Caco-2 (cell line): ENCODE results near the gene NKX1-1. TPM values are rescaled to one million over a fixed set of nuclear protein-coding genes. Genes with fewer than 3 reads are reported as not detected.

Experiments
- BruUV-seq: library from RNA; stranded (reverse); fragments of 400-500 nt; replicated peaks from 2 replicates; lab custom pipeline; 2021; lab: Mats Ljungman, UMichigan
- CTCF ChIA-PET: fragments of 300-600 bp; sonication (Branson Sonifier 250); formaldehyde crosslinking; loops from one replicate; lab custom pipeline; 2022; ENCODE audit warnings: antibody characterized with exemption; lab: Charles Lee
- POLR2A ChIA-PET: fragments of 300-600 bp; sonication (Branson Sonifier 250); formaldehyde crosslinking; loops from one replicate; lab custom pipeline; 2022; ENCODE audit warnings: antibody characterized with exemption; lab: Charles Lee
- DNase-seq, 2 experiments: peaks; one replicate each; pipeline versions ENCODE4 v3.0.0 to v3.0.0-alpha.2; 2020 to 2022
- H3K27me3 ChIP-seq: replicated peaks from 2 replicates; pipeline ENCODE4 v1.6.0; 2011; ENCODE audit warnings: low read length; ENCODE audit not compliant: control insufficient read depth, insufficient read depth
- H3K36me3 ChIP-seq: 2 replicates; pipeline ENCODE4 v1.5.1; 2011; ENCODE audit warnings: low read length; ENCODE audit not compliant: control insufficient read depth, insufficient read depth
- H3K4me1 ChIP-seq: fragments of 250-450 bp; sonication (Bioruptor Pico); 2 replicates; pipeline ENCODE4 v1.5.1; 2020; ENCODE audit warnings: mild to moderate bottlenecking
- H3K4me3 ChIP-seq: 2 replicates; pipeline ENCODE4 v1.5.1; 2011; ENCODE audit warnings: low read depth, mild to moderate bottlenecking, control low read depth, low read length
- H3K9me3 ChIP-seq: fragments of 250-450 bp; sonication (Bioruptor Pico); 2 replicates; pipeline ENCODE4 v1.5.1; 2020; ENCODE audit warnings: mild to moderate bottlenecking, moderate library complexity
- H3K27ac Mint-ChIP-seq: one replicate; pipeline ENCODE4 v1.8.0; 2022; ENCODE audit warnings: mixed read lengths; ENCODE audit not compliant: unreplicated experiment
- H3K27me3 Mint-ChIP-seq: one replicate; pipeline ENCODE4 v1.8.0; 2022; ENCODE audit warnings: mixed read lengths; ENCODE audit not compliant: insufficient read depth, unreplicated experiment
- H3K36me3 Mint-ChIP-seq: one replicate; pipeline ENCODE4 v1.8.0; 2022; ENCODE audit warnings: mild to moderate bottlenecking, mixed read lengths; ENCODE audit not compliant: insufficient read depth, unreplicated experiment
- H3K4me1 Mint-ChIP-seq: one replicate; pipeline ENCODE4 v1.8.0; 2022; ENCODE audit warnings: low read depth, mixed read lengths; ENCODE audit not compliant: unreplicated experiment
- H3K4me3 Mint-ChIP-seq: one replicate; pipeline ENCODE4 v1.8.0; 2022; ENCODE audit warnings: mild to moderate bottlenecking, moderate library complexity, mixed read lengths; ENCODE audit not compliant: unreplicated experiment
- H3K9me3 Mint-ChIP-seq: one replicate; pipeline ENCODE4 v1.8.0; 2022; ENCODE audit warnings: mixed read lengths; ENCODE audit not compliant: unreplicated experiment
- CTCF ChIP-seq, 2 experiments: fragments of 200-600 bp in 1 of 2; IDR thresholded peaks; 1 replicate in 1 of 2; 2 replicates in 1 of 2; pipeline versions ENCODE4 v1.5.1 to v1.8.0; 2011 to 2022; ENCODE audit warnings: antibody characterized with exemption in 1 of 2, control low read depth in 1 of 2, inconsistent platforms in 1 of 2, low read depth in 1 of 2, low read length in 1 of 2, mild to moderate bottlenecking in 1 of 2, moderate library complexity in 1 of 2; ENCODE audit not compliant: insufficient read depth in 1 of 2, severe bottlenecking in 1 of 2, unreplicated experiment in 1 of 2
- intact Hi-C: fragments of 100-400 bp; cut with micrococcal nuclease; formaldehyde crosslinking; loops from one replicate; pipeline ENCODE4 v1.10.0; 2022; ENCODE audit not compliant: unreplicated experiment
- total RNA-seq: library from RNA; stranded (reverse); gene quantifications from 2 replicates; pipeline ENCODE4 v1.2.3, GENCODE V29; 2022

The NKX1-1 gene
- total RNA-seq, 1 experiment from 2014 or later = not detected

GRCh38 chr4:1399508-1400190 is 6.6 kb downstream of the NKX1-1 start:
- Mint-ChIP-seq H3K4me3 (no peak overlapping the region), H3K36me3 (peaks cover 10% of the 10 kb centered on the region), H3K9me3 (no peaks in the 10 kb centered on the region), H3K4me1 (no peaks in the 10 kb centered on the region), H3K27ac (no peak overlapping the region), H3K27me3 (no peaks in the 10 kb centered on the region)
- no peaks in the 10 kb centered on the region; the same call in 1 of the 2 replicates for H3K9me3 ChIP-seq
- H3K36me3 ChIP-seq = no peaks in the 10 kb centered on the region
- no peak for TF ChIP-seq CTCF (IDR thresholded peaks at IDR 0.05; ENCODE audit: insufficient read depth in 1 of 2, low read depth in 1 of 2, low read length in 1 of 2, severe bottlenecking in 1 of 2, unreplicated experiment in 1 of 2)
- no peak for DNase-seq
- H3K27me3 ChIP-seq = no peaks in the 10 kb centered on the region
- ChIA-PET POLR2A (no interaction called here), CTCF (no interaction called here)
- no peaks in the 10 kb centered on the region for H3K4me1 ChIP-seq
- intact Hi-C loops = no loop called here
- BruUV-seq = no TSS peak
- no peak overlapping the region for H3K4me3 ChIP-seq

GRCh38 chr4:1398681-1399507 is 7.3 kb downstream of the NKX1-1 start:
- H3K36me3 Mint-ChIP-seq = peaks cover 10% of the 10 kb centered on the region
- Histone ChIP-seq H3K4me1 (no peaks in the 10 kb centered on the region), H3K36me3 (no peaks in the 10 kb centered on the region), H3K4me3 (no peak overlapping the region), H3K27me3 (no peaks in the 10 kb centered on the region), H3K9me3 (no peaks in the 10 kb centered on the region; the same call in 1 of the 2 replicates)
- intact Hi-C loops = no loop called here
- no TSS peak for BruUV-seq
- no peaks in the 10 kb centered on the region for H3K27me3 Mint-ChIP-seq
- no peak overlapping the region for H3K27ac Mint-ChIP-seq
- no peaks in the 10 kb centered on the region for H3K9me3 Mint-ChIP-seq
- no peak overlapping the region for H3K4me3 Mint-ChIP-seq
- POLR2A ChIA-PET = no interaction called here
- H3K4me1 Mint-ChIP-seq = no peaks in the 10 kb centered on the region
- no peak for TF ChIP-seq CTCF (IDR thresholded peaks at IDR 0.05; ENCODE audit: insufficient read depth in 1 of 2, low read depth in 1 of 2, low read length in 1 of 2, severe bottlenecking in 1 of 2, unreplicated experiment in 1 of 2)
- no peak for DNase-seq
- CTCF ChIA-PET = no interaction called here

GRCh38 chr4:1396806-1397455 is 9.3 kb downstream of the NKX1-1 start:
- CTCF ChIA-PET = no interaction called here
- no peak overlapping the region for H3K27ac Mint-ChIP-seq

More at GRCh38 chr4:1396806-1397455, 9.3 kb downstream of the NKX1-1 start:
- BruUV-seq = no TSS peak
- no peak for TF ChIP-seq CTCF (IDR thresholded peaks at IDR 0.05; ENCODE audit: insufficient read depth in 1 of 2, low read depth in 1 of 2, low read length in 1 of 2, severe bottlenecking in 1 of 2, unreplicated experiment in 1 of 2)
- POLR2A ChIA-PET = no interaction called here
- H3K4me3 Mint-ChIP-seq = no peak overlapping the region
- H3K27me3 ChIP-seq = no peaks in the 10 kb centered on the region
- no peaks in the 10 kb centered on the region; the same call in 1 of the 2 replicates for H3K9me3 ChIP-seq
- H3K9me3 Mint-ChIP-seq = no peaks in the 10 kb centered on the region
- intact Hi-C loops = no loop called here
- no peaks in the 10 kb centered on the region for H3K36me3 ChIP-seq
- H3K4me1 Mint-ChIP-seq = no peaks in the 10 kb centered on the region
- H3K27me3 Mint-ChIP-seq = no peaks in the 10 kb centered on the region
- H3K4me3 ChIP-seq = no peak overlapping the region
- DNase-seq = no peak
- peaks cover 10% of the 10 kb centered on the region for H3K36me3 Mint-ChIP-seq
- H3K4me1 ChIP-seq = no peaks in the 10 kb centered on the region
